GM12875 (cell line): ENCODE data around the gene EFCAB12.

Experiments used
- H3K4me3 ChIP-seq: one replicate; pipeline ENCODE4 v1.5.1; 2011; ENCODE audit warnings: low read depth, low read length, control low read depth
- TF ChIP-seq, protein P1 (sequence below): IDR thresholded peaks from 2 replicates; pipeline ENCODE4 v1.5.1; 2011; ENCODE audit warnings: low read depth, mild to moderate bottlenecking, control low read depth, inconsistent platforms, low read length, moderate library complexity, borderline replicate concordance; ENCODE audit not compliant: insufficient read depth

EFCAB12 gene

DNA sequence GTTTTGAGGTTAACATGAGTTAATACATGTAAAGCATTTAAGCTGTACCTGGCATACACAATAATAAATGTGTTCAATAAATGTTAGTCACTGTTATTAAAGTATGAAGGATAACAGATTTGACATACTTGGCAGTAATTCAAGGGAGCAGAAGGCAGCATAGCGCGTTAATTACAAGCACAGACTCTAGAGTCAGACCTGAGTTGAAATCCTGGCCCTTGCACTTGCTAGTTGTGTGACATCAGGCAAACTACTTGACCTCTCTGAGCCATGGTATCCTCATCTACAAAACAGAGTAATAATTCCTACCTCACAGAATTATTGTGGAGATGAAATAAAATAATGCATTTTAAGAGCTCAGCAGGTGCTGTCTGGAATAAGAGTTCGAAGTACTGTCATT lies 17.0 kb upstream of the EFCAB12 start:
- TF ChIP-seq, protein P1, sequence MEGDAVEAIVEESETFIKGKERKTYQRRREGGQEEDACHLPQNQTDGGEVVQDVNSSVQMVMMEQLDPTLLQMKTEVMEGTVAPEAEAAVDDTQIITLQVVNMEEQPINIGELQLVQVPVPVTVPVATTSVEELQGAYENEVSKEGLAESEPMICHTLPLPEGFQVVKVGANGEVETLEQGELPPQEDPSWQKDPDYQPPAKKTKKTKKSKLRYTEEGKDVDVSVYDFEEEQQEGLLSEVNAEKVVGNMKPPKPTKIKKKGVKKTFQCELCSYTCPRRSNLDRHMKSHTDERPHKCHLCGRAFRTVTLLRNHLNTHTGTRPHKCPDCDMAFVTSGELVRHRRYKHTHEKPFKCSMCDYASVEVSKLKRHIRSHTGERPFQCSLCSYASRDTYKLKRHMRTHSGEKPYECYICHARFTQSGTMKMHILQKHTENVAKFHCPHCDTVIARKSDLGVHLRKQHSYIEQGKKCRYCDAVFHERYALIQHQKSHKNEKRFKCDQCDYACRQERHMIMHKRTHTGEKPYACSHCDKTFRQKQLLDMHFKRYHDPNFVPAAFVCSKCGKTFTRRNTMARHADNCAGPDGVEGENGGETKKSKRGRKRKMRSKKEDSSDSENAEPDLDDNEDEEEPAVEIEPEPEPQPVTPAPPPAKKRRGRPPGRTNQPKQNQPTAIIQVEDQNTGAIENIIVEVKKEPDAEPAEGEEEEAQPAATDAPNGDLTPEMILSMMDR = no peak
- no peak overlapping the region for H3K4me3 ChIP-seq

DNA sequence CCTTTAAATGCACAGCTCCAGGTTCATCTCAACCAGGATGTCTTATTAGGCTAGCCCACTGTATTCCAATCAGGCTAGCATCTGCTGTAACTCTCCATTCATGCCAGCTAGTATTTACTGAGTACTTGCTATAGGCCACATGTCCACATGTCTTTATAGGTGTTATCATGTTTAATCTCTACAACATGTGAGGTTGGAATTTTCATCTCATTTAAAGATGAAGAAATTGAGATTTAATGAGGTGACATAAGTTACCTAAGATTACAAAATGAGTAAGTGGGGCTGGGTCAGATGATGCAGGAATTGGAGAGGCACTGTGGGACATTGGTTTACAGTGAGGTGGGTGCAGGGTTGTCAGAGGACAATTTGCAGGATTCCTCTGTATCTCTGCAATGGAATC lies 14.5 kb upstream of the EFCAB12 start:
- H3K4me3 ChIP-seq = no peak overlapping the region
- TF ChIP-seq, protein P1 = no peak

DNA sequence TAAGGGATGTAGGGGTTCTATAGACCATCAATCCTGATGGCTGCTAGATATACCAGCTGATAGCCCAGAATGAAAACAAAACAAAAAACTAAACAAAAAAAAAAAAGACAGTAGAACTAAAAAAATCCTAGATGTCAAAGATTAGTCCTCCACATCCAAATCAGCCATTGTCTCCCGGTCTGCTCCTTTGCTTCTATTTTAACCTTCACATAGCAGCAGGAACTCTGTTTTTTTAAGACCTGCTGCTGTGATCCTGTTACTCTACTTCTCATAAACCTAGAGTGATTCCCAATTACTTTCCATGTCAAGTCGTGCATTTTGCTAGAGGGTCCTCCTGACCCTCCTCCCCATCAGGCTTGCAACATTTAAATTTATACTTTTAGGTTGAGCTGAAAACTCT lies 14.1 kb upstream of the EFCAB12 start:
- TF ChIP-seq, protein P1 = no peak
- H3K4me3 ChIP-seq = no peak overlapping the region

DNA sequence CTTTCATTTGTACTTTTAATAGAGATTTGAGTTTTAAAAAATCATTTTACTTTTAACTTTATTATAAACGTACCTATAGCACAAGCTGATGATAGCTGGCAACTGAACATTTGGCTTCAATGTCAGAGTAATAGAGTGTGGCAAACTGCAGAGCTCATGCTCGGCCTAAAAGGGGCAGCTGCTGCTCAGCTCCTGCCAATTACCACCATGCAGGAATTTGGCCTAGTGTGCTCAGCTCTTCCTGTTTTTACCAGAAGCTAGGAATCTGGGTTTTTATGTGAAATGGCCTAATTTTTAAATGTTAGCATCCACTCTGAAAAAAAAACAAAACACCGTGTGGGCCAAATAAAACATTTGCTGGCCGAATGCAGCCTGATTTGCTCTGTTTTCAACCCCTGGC lies 13.3 kb upstream of the EFCAB12 start:
- TF ChIP-seq, protein P1 = no peak
- H3K4me3 ChIP-seq = no peak overlapping the region

DNA sequence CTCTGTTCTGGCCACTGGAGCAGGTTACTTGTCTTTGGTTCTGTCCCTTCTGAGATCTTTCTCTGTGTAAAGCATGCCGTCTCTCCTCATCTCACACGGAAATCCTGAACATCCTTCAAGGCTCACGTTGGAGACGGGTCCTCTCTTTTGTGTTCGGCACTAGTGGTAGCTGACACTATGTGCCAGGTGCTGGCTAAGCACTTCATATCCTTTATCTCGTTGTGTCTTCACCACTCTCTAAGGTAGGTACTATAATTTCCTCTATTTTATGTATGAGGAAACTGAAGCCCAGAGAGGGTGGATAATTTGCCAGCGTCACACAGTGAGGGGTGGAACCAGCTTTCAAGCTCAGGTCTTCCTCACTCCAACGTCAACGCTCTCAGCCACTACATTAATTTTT lies 12.8 kb upstream of the EFCAB12 start:
- TF ChIP-seq, protein P1 = no peak
- peak overlapping the region; percentile 95 for H3K4me3 ChIP-seq

DNA sequence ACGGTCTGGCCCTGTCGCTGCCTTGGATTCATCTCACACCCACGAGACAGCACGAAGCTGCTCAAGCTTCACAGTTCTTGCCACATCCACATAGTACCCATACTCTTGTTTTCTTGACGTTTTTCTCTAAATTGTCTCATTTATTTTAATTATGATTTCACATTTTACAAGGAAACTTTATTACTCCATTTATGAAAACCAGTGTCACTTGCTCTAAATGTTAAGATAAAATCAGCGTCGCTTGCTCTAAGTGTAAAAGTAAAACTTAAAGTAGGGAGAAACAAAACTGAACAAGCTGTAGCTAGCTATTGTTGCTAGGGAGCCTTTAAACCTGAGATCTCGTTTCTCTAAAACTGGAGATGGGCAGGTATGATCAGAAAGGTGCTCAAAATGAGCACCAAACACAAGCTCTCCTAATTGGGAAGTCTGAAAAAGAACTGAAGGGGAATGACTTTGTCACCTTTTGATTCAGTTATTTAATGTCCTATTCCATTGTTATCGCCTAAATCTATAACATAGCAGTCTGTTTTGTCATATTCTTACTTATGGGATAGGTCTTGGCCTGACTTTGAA lies 12.3 kb upstream of the EFCAB12 start:
- TF ChIP-seq, protein P1 = no peak
- peak overlapping the region; percentile 95 for H3K4me3 ChIP-seq

DNA sequence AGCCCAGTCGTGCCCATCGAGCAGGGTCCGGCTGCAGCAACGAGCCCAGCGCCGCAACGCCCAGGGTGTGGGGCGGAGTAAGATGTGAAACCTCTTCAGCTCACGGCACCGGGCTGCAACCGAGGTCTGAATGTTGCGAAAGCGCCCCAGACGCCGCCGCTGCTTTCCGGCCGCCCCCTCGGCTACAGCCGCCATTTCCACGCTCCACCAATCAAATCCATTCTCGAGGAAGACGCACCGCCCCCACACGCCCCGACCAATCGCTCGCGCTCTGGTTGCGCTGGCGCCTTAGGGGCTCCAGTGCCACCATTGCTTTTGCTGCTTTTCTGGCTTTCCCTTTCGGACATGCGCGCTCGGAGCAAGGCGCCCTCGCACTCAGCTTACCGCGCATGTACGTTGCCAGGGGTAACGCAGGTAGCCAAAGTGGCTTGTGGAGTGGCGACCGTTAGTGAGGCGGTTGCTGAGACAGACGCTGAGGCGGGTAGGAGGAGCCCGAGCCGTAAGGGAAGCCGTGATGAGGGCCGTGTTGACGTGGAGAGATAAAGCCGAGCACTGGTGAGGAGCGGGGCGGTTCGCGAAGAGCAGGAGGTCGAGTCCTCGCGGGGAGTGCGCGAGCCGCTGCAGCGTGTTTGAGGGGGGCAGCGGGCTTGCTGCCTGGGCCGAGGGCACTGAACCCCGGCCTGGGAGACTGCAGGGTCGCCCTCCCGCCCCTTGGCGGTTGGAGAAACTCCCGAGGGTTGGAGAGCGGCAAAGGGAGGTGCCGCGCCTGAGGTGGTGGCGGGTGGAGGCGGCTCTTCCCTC lies 11.6 kb upstream of the EFCAB12 start, which contains the start of the genes IFT122 and MBD4:
IFT122 (plus strand) TSS at position 408 of the 801 bp plus-strand sequence; CDS start at position 515, 107 bp downstream.
MBD4 (minus strand) TSS at position 132 of the 801 bp plus-strand sequence; CDS start at position 17, 115 bp downstream.
- peak within 1 kb of the TSS; percentile 95 for H3K4me3 ChIP-seq
- TF ChIP-seq, protein P1 = no peak
